ENCODE measurements around the gene ARHGAP24.

The ARHGAP24 gene

DNA sequence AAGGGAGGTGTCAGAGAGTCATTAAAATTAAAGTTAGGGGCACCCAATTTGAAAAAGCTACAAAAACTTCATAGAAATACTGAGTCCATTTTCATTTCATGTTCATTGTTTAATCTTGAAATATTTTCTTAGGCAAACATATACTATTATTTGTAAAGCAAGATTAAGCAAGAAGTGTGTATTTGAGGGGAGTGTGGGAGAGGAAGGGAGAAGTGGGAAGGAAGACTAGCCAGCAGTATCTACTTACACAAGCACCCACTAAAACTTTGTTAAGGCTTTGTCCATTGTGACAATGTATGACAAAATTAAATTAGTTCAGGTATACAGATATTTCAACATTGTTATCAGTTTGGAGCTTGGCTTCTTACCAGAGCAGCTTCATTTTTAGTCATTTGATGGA, 222.9 kb downstream of the ARHGAP24 start:
- no peak for DNase-seq (ENCODE audit: low read depth in 2 of 2)

DNA sequence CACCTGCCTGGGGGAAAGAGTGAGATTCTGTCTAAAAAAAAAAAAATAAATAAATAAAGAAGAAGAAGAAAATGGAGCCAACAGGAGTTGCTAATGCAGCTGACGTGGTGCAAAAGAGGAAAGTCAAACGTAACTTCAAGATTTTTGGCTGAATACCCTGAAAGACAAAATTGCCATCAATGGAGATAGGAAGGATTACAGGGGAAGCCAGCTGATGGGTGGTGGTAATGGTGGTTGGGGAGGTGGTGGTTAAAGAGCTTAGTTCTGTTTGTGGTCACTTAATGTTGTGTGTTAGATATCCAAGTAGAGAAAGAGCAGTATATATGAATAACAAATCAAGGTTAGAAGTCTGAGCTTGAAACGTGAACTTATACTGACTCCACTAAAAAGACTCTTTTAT, 225.4 kb downstream of the ARHGAP24 start:
- no peak for DNase-seq (ENCODE audit: low read depth in 2 of 2)

DNA sequence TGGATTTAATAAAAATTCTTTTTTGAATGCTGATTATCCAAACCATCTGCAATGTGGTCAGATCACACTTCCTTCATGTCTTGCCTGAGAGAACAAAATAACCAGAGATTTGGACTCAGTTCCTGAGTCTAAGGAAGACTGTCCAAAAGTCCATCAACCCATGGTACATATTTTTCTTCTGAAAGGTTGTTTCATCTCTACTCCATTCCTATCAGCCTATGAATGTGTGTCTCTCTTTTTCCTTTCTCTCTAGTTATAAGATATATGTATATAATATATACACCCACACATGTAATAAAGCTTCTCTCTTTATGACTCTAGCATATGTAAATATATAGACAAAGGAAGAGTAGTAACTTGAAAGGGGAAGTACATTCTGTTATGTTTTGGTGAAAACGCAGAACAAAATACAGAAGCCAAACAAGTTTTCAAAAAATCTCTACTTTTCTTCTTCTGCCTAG, 226.9 kb downstream of the ARHGAP24 start:
- no peak for DNase-seq (ENCODE audit: low read depth in 2 of 2)

- DNase-seq (ENCODE audit: low read depth in 2 of 2), result no peak
These were observed 228.1 kb downstream of the ARHGAP24 start for GRCh38 chr4:85703096-85703495.

DNA sequence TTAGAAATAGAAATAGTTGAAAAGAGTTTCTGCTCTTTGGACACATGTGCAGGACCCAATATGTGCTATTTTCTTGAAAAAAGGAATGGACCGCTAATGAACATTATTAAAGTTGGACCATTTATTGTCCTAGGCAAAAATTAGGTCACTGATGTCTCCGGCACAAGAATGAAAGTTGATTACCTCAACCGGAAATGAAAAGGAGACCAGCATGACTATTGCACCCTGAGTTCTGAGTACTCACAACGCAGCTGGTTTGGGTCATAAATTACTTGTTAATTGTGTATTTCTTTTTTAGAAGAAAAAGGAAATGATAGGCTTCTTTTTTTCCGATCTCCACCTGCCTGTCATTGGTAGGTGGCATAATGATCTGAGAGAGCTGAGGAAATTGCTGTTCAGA, 232.7 kb downstream of the ARHGAP24 start:
- DNase-seq (ENCODE audit: low read depth in 2 of 2), result no peak

GRCh38 chr4:85708468-85708867, 233.5 kb downstream of the ARHGAP24 start:
- no peak for DNase-seq (ENCODE audit: low read depth in 2 of 2)

DNA sequence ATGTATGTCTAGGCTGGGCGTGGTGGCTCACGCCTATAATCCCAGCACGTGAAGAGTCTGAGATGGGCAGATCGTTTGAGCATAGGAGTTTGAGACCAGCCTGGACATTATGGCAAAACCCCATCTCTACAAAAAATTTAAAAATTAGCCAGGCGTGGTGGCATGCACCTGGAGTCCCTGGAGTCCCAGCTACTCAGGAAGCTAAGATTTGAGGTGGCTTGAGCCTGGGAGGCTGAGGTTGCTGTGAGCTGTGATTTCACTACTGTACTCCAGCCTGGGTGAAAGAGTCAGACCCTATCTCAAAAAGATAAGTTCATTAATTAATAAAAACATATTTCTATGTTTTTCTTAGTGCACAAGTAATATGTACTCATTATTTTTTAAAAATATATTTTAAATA, 238.1 kb downstream of the ARHGAP24 start:
- DNase-seq (ENCODE audit: low read depth in 2 of 2), result no peak

GRCh38 chr4:85715991-85716737, 241.2 kb downstream of the ARHGAP24 start:
- DNase-seq (ENCODE audit: low read depth in 2 of 2), result no peak

GRCh38 chr4:85717351-85717750, 242.4 kb downstream of the ARHGAP24 start:
- DNase-seq (ENCODE audit: low read depth in 2 of 2), result no peak

- no peak for DNase-seq (ENCODE audit: low read depth in 2 of 2)
These were observed 242.9 kb downstream of the ARHGAP24 start for GRCh38 chr4:85717847-85718246.

GRCh38 chr4:85720735-85721134, 245.8 kb downstream of the ARHGAP24 start:
- DNase-seq (ENCODE audit: low read depth in 2 of 2), result no peak

DNA sequence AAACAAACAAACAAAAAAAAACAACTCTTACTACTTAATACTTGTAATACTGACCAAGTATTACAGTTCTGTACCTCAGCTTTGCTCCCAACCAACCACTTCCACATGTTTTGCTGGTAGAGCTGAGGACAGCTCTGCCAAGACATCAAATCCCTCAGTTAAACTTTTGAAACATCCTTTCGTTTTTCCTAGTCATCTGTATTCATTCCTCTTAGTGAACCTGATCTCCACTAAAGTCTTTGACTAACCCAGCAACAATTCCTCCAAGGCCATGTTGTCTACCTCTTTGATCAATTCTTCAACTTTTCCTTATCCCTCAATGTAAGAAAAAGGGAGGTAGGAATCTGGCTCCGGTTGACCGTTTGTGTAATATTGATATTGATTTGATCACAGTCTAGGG, 247.5 kb downstream of the ARHGAP24 start:
- DNase-seq (ENCODE audit: low read depth in 2 of 2), result no peak

DNA sequence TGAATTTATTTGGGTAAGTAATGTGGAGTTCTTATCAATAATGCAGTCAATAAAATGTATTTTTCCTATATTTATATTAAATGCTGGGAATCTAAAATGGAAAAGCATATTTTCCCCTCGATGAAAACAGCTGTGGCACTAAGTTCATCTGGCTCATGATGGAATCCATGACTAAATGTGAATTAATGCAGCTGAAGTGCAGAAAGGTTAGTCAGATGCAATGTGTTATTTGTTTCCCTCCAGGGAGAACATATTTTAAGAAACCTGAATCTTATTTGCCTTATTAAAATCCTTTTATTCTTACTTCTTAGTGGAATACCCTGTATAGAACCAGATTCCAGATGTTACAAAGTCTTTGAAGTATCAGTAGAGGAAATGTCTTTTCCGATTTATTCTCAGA, 247.9 kb downstream of the ARHGAP24 start:
- no peak for DNase-seq (ENCODE audit: low read depth in 2 of 2)

DNA sequence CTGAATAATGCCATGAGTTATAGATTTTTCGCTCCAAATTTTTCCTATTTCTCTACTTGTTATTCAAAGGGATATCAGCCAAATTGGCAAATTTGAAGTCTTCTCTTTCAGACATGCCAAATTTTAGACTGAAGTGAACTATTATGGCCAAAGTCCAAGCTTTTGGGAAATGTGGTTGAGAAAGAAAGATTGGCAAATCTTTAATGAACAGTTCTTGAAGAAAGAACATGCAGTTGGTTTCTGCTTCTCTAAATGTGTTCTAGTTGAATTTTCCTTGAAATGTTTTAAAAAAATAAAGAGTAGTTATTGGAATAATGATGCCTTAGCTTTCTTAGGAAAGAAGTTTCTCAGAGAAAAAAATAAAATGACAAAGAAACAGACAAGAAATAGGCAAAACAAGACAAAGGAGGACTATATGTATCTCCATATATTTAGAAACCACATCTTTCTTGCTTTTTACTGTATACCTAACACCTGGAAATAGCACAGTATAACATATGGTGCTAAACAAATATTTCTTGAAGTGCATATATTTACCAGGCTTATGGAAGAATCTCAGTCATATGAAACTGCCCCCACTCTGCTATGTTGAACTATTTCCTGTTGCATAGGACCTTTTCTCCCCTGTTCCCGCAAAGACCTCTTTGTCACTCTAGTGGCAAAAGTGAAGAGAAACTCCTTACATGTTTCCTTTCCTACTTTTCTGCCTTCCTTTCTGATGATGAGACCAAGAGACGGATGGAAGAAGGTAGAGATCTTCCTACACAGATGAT, 250.0 kb downstream of the ARHGAP24 start:
- no peak for DNase-seq (ENCODE audit: low read depth in 2 of 2)

DNA sequence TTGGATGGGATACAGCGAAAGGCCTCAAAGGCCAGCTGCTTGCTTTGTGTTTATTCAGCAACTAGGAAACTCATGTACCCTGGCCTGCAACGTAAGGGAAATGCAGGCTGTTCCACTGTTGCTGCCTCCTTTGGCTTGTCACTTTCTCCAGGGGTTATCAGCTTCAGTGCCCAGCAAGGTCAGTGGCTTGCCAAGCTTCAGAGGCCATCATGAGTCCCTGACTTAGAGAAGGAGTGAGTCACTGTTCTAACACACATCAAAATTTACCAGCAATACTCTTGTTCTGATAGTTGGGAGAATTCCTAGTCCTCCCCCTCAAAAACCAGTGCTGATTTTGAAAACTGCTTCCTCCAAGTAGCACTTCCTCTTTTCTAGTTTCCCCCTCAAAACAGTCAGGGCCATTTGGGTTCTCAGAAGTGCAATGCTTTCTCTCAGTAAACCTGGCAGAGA, 250.8 kb downstream of the ARHGAP24 start:
- DNase-seq (ENCODE audit: low read depth in 2 of 2), result no peak

- DNase-seq (ENCODE audit: low read depth in 2 of 2), result no peak
These were observed 251.6 kb downstream of the ARHGAP24 start for GRCh38 chr4:85726555-85726954.

DNA sequence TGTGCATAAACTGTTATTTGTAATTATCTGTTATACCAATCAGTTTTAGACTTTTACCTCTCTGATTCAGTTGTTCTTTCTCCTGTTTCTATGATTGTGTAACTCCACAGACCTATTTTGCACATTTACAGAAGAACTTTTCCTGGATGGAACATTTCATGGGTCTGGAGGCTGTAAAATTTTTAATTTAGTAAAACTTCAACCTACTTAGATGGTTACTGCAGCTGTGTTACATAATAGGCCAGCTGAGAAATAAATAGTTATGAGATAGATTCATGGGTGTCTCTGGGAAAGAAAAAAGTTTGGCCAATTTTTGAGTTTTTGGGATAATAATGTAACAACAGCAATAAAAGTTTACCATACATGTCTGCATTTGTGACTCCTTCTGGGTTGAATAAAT, 253.5 kb downstream of the ARHGAP24 start:
- no peak for DNase-seq (ENCODE audit: low read depth in 2 of 2)

- no peak for DNase-seq (ENCODE audit: low read depth in 2 of 2)
These were observed 257.2 kb downstream of the ARHGAP24 start for GRCh38 chr4:85732124-85732523.

DNA sequence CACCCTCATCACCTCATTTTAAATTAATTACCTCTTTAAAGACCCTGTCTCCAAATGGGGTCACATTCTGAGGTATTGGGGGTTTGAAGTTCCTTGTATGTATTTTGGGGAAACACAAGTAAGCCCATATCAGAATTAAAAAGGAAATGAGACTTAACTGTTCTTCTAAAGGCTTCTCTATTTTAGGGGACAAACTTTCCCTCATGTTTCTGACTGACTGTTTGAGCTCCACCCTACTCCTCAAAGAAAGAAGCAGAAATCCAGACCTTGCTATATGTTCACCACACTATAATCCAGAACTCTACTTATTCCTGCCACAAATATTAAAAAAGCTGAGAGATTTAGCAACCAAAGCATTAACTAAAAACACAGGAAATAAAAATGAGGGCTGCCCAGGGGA, 258.8 kb downstream of the ARHGAP24 start:
- no peak for DNase-seq (ENCODE audit: low read depth in 2 of 2)

DNA sequence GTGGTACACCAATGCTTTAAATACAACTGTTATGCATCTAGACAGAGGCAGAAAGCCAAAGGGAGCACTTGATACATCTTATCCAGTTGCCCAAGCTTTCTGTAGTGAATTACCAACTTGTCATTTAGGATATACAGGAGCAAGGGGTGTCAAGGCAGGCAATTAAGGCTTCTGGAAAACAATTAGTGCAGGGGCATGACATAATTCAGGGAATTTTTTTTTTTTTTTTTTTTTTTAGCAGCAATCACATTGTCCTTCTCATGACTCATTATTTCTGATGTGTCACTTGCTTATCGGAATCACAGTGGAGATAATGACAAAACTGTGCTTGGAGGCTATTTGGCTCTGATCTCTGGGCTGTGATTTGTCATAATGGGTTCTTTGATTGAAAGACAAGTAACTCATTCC, 259.5 kb downstream of the ARHGAP24 start:
- DNase-seq (ENCODE audit: low read depth in 2 of 2), result no peak

DNA sequence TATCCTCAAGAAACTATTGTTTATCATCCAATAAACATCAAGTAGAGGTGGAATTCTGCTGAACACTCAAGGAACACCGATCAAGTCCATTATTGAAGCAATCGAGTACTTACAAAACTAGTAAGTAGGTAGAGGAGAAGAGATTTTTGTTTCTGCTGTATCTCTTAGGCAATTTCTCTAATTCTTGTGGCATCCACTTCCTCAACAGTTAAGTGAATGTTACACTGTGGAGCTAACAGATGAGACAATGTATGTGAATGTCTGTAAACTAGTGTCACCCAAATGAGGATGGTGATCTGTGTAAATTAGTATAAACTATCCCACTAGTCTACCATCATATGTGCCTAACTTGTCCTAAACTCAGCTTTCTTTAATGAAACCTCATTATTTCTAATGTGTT, 261.6 kb downstream of the ARHGAP24 start:
- DNase-seq (ENCODE audit: low read depth in 2 of 2), result no peak

- DNase-seq (ENCODE audit: low read depth in 2 of 2), result no peak
These were observed 262.3 kb downstream of the ARHGAP24 start for GRCh38 chr4:85737254-85737653.

- no peak for DNase-seq (ENCODE audit: low read depth in 2 of 2)
These were observed 263.8 kb downstream of the ARHGAP24 start for GRCh38 chr4:85738721-85739120.

All from stimulated activated CD4-positive, alpha-beta T cell treated with anti-CD3 and anti-CD28 coated beads, Interleukin-1b, Interleukin-23, amount 100 ng/mL, for 4 hours (primary cell).